Progenitor cell of endocrine pancreas (in vitro differentiated cells): ENCODE results near the gene SEC61G. TPM values are rescaled to one million over a fixed set of nuclear protein-coding genes. Genes with fewer than 3 reads are reported as not detected.

Experiments used
- DNase-seq: peaks from one replicate; pipeline ENCODE4 v3.0.0; 2021; ENCODE audit warnings: low spot score; ENCODE audit not compliant: unreplicated experiment
- H3K27ac Mint-ChIP-seq: 2 replicates; pipeline ENCODE4 v1.8.0; 2021; ENCODE audit warnings: mild to moderate bottlenecking, moderate library complexity, mixed read lengths
- H3K27me3 Mint-ChIP-seq: 2 replicates; pipeline ENCODE4 v1.8.0; 2021; ENCODE audit warnings: mixed read lengths
- H3K36me3 Mint-ChIP-seq: 2 replicates; pipeline ENCODE4 v1.8.0; 2022; ENCODE audit warnings: mixed read lengths; ENCODE audit not compliant: insufficient read depth
- H3K4me1 Mint-ChIP-seq: 2 replicates; pipeline ENCODE4 v1.8.0; 2021; ENCODE audit warnings: low read depth, mixed read lengths
- H3K4me3 Mint-ChIP-seq: 2 replicates; pipeline ENCODE4 v1.8.0; 2021; ENCODE audit warnings: low read depth, mild to moderate bottlenecking, moderate library complexity, mixed read lengths
- H3K9me3 Mint-ChIP-seq: 2 replicates; pipeline ENCODE4 v1.8.0; 2021; ENCODE audit warnings: low read depth, mixed read lengths
- total RNA-seq: library from RNA; stranded (reverse); gene quantifications from 2 replicates; pipeline ENCODE4 v1.2.1, GENCODE V29; 2021
- TF ChIP-seq, protein P1 (sequence below): fragments of 200-600 bp; sonication (generic); IDR thresholded peaks from one replicate; pipeline ENCODE4 v1.5.0; 2021; ENCODE audit warnings: antibody characterized with exemption, mild to moderate bottlenecking; ENCODE audit not compliant: unreplicated experiment

Gene SEC61G
- total RNA-seq, 1 donor from 2014 or later, result 110 TPM

DNA sequence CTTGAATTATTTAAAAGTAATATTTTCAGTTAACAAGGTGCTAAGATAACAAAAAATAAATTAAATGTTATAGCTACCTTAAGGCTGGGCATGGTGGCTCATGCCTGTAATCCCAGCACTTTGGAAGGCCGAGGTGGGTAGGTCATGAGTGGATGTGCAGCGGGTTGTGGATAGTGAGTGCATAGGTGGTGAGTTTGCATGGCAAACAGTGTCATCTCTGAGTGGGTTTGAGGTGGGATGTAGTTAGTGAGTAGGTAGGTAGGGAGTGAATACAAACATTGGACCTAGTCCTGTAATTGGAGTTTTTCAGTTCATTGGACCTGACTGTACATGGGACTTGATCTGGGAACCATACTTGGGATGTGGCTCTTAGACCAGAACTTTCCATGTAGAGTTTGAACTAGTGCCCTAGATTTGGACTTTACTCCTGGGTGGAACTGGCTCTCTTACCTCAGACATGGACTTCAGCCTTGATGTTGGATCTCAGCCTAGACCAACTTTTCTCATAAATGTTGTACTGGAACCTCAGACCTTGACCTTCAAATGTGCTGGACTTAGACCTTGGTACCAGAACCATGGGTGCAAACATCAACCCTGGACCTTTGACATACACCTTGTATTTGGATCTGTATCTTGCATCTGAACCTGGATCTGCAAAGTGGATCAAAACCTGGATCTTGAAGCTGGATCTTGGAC, 47.0 kb downstream of the SEC61G start:
- Mint-ChIP-seq H3K9me3 (peaks cover 13% of the 10 kb centered on the region), H3K4me3 (no peak overlapping the region), H3K36me3 (peaks cover 2% of the 10 kb centered on the region), H3K4me1 (no peaks in the 10 kb centered on the region), H3K27ac (no peak overlapping the region), H3K27me3 (no peaks in the 10 kb centered on the region)
- TF ChIP-seq, protein P1, sequence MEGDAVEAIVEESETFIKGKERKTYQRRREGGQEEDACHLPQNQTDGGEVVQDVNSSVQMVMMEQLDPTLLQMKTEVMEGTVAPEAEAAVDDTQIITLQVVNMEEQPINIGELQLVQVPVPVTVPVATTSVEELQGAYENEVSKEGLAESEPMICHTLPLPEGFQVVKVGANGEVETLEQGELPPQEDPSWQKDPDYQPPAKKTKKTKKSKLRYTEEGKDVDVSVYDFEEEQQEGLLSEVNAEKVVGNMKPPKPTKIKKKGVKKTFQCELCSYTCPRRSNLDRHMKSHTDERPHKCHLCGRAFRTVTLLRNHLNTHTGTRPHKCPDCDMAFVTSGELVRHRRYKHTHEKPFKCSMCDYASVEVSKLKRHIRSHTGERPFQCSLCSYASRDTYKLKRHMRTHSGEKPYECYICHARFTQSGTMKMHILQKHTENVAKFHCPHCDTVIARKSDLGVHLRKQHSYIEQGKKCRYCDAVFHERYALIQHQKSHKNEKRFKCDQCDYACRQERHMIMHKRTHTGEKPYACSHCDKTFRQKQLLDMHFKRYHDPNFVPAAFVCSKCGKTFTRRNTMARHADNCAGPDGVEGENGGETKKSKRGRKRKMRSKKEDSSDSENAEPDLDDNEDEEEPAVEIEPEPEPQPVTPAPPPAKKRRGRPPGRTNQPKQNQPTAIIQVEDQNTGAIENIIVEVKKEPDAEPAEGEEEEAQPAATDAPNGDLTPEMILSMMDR, result no peak
- DNase-seq, result no peak

DNA sequence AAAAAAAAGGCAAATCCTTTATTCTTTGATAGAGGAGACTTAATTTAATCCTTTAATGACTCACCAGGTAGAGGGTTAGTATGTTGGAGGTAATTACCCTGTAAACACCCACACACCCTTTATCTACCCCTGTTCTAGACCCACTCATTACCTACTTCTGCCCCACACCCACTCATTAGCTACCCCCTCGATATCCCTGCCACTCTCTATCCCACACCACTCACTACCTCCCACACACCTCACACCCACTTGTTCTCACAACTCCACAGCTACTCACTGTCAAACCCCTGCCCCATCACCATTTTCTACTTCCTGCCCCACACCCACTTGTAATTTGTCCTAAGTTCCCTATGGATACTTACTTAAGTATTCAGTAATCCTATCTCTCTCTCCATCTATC, 49.7 kb downstream of the SEC61G start:
- H3K36me3 Mint-ChIP-seq, result peaks cover 2% of the 10 kb centered on the region
- H3K27me3 Mint-ChIP-seq, result no peaks in the 10 kb centered on the region
- H3K27ac Mint-ChIP-seq, result no peak overlapping the region
- peaks cover 15% of the 10 kb centered on the region for H3K9me3 Mint-ChIP-seq
- no peaks in the 10 kb centered on the region for H3K4me1 Mint-ChIP-seq
- DNase-seq, result no peak
- TF ChIP-seq, protein P1, result no peak
- no peak overlapping the region for H3K4me3 Mint-ChIP-seq

DNA sequence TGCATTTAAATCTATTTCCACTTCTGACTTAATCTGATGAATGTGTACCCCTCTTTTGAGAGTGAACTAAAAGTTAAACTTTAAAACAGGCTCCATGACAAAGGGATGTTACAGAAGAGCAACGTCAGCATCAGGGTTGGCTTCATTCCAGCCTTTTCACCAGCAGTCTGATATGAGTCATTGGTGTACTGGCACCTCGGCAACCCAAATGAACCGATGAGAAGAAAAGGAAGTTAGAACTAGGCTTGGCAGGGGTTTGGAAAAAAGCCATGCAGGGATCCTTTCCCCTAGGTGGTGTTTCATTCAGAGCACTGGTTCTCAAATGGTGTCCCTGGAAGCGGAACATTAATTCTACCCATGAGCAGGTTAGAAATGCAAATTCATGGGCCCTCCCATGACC, 53.6 kb downstream of the SEC61G start:
- Mint-ChIP-seq H3K27ac (no peak overlapping the region), H3K4me3 (no peak overlapping the region), H3K4me1 (no peaks in the 10 kb centered on the region), H3K36me3 (peaks cover 2% of the 10 kb centered on the region), H3K27me3 (no peaks in the 10 kb centered on the region), H3K9me3 (peaks cover 15% of the 10 kb centered on the region)
- TF ChIP-seq, protein P1, result no peak
- no peak for DNase-seq

DNA sequence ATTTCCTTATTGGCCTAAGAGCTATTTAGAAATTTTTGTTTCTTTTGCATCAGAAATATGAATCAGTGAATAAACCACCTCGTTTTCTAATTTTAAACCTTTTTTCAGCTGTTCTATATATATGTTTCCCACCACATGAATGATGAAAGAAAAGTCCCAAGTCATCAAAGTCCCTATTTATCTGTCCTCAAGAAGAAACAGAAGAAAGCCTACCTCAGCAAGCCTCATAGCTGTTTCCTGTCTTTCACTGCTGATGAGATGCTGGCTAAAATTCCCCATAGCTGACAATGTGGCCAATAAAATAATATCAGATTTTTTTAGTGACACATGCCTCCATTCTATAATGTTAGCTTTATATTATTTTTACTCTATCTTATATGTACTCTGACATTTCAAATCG, 54.2 kb downstream of the SEC61G start:
- Mint-ChIP-seq H3K36me3 (peaks cover 2% of the 10 kb centered on the region), H3K27me3 (no peaks in the 10 kb centered on the region), H3K4me3 (no peak overlapping the region), H3K4me1 (no peaks in the 10 kb centered on the region), H3K9me3 (peaks cover 14% of the 10 kb centered on the region), H3K27ac (no peak overlapping the region)
- DNase-seq, result no peak
- TF ChIP-seq, protein P1, result no peak

Other genes with a start within 250 kb of the SEC61G start
- gene VSTM2A, start 216.8 kb downstream of the SEC61G start, total RNA-seq, result 1.1 TPM in 2 replicates